CD4-positive, alpha-beta T cell treated with Interleukin-15 for 4 hours (primary cell): Measurements from ENCODE around the gene TSPAN14.
"Not testable (repeated sequence)": the region's sequence is repeated elsewhere in the genome, so short reads cannot be mapped to it uniquely, and the experiment has no call there.

Experiments used
- DNase-seq: peaks from one replicate; pipeline ENCODE4 v3.0.0-alpha.2; 2020; ENCODE audit warnings: low spot score

TSPAN14 gene, protein sequence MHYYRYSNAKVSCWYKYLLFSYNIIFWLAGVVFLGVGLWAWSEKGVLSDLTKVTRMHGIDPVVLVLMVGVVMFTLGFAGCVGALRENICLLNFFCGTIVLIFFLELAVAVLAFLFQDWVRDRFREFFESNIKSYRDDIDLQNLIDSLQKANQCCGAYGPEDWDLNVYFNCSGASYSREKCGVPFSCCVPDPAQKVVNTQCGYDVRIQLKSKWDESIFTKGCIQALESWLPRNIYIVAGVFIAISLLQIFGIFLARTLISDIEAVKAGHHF

DNA sequence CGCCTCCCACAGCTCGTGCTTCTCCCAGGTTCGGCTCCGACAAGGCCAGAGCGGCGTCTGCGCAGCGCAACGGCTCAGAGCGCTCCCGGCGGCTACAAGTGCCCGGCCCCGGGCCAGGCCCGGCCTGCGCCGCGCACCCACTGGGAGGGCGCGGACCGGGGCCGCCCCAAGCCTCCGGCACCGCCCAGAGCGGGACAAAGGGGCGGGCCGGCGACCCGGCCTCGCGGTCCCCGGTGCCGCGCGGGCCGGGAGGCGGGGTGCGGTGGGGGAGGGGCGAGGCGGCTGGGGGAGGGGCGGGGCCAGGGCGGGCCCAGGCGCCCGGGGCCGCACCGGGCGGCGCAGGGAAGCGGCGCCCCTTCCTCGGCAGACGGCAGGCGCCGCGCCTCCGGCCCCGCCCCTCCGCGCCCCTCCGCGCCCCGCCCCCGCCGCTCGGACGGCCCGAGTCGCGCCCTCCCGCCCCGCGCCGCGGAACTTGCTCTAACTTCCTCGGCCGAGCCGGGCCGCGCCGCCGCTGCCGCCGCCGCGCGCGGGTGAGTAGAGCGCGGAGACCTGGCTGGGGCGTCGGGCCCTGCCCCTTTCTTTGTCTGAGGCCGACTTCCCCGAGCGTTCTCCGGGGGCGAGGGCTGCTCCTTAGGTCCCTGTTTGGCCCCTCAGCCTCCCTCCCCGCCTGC lies at the start of gene TSPAN14:
Gene TSPAN14, plus strand, starts transcription at position 469 of the 671 bp plus-strand sequence. CDS start 34,924 bp downstream, outside the sequence.
- DNase-seq: peak; percentile 82

DNA sequence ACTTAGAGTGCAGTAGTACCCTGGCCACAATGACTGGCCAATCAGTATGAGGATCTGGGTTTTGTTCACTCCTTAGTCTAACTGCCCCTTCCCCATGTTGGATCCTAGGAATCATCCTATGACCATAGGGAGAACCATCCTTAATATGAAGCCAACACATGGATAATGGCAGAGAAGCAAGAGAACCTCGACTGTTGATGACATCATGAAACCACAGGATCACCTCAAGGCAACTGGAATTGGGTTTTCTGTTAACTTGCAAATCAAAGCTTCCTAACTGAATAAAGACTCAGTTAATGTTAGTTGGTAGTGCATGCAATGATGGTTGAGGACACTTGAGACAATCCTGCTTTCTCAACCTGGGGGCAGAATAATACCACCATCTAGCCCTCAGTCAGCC lies 49.1 kb upstream of the TSPAN14 start:
- no peak for DNase-seq

DNA sequence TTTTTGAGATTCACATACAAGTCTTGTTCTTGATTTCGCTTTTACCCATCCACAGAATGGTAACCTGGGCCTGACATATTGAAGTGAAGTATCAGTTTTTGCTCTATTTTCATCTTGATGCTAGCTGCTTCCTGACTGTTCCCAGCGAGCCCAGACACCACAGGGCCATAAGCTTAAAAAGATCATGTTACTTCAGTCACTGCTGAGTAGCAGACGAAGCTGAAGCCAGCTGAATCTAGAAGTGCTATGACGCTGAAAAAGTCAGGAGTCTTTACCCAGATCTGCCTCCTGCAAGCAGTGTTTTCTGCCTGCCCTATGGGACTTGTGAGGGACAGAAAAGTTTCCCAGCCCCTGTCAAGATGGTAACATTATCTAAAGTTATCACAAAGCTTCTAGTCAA lies 48.5 kb upstream of the TSPAN14 start:
- no peak for DNase-seq

DNA sequence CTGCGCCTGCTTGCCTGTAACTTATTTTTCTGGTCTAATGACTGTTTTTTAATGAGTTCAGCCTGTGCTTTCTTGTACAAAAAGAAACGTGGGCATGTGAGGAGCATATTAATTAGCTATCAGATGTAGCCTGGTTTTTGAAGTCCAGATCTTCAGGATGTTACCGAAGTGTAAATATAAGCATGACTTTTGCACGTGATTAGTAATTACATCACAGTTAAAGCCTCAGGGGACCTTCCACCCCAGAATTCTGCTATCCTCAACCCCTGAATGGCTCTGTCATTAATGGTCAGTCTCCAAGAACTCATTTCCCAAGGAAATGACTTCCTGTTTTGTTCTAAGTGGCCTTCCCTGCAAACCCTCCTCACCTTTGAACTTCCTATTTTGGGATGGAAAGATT lies 47.9 kb upstream of the TSPAN14 start:
- no peak for DNase-seq

DNA sequence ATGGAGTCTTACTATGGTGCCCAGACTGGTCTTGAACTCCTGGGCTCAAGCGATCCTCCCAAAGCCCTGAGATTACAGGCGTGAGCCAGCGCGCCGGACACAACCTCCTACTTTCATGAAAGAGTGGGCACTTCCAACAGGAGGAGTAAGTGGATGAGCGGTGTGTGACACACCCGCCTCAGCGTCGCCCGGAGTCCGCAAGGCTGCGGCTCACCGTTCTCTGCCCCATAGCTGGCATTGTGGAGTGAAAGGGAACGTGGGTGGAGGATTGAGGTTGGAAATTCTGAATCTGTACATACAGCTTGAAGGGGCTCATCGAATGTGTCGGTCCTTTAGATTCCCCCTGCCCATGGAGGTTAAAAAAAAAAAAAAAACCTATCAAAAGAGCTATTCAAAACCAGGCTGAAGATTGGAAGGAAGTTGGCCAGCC lies 46.3 kb upstream of the TSPAN14 start:
- no peak for DNase-seq

DNA sequence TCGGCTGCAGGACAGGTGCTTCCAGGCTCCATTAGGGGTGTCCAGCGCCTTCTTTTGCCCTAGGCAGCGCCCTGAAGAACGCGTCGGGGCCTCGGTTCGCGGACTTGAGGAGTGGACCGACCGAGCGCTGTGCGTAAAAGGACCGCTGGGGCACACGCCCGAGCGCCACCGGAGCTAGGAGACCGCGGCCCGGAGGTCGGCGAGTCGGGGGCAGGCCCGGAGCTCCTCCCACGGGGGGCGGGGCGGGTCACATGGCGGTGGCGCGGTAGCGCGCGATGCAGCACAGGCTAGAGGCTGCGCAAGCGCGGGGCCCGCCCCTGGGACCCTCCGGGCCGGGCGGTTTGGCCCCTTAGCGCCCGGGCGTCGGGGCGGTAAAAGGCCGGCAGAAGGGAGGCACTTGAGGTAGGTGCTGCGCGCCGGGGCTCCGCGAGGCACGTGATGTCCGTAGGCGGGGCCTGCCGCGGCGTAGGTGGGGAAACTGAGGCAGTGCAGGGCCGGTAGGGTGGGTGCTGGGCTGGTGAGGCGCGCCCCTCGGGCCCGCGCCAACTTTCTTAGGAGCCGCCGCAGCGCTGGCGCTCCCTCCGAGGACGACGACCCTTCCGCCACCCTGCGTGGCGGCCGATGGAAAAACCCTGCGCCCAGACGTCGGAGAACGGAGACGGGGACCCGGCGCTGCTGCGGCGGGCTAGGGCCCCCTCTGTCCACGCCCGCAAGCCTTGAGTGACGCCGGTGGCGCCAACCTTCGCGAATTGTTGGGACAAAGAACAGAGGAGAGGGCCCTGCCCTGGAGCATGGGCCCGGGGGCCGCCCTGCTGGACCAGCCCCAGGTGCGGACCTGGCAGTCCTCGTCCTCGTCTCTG lies 45.6 kb upstream of the TSPAN14 start, which contains the start of gene PRXL2A:
Gene PRXL2A, plus strand, starts transcription at position 310 of the 860 bp plus-strand sequence. CDS start 11,917 bp downstream, outside the sequence.
- peak; percentile 64 for DNase-seq

DNA sequence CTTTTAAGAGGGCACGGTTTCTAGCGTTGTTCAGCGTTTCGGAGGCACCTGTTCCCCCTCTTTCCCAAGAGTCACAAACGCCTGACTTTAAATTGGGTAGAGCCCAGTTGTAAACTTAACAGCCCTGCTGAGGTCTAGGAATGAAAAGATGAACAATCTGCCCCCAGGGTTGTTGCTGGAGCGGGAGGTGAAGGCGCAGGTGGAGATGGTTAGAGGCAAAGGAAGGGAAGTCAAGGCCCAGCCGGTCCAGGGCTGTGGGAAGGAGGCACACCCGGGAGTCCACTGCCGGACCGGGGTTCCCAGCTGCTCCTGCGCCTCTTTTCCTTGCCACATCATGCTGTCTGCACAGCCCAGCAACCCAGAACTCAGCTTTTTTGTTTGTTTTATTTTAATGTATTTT lies 45.0 kb upstream of the TSPAN14 start:
- no peak for DNase-seq

DNA sequence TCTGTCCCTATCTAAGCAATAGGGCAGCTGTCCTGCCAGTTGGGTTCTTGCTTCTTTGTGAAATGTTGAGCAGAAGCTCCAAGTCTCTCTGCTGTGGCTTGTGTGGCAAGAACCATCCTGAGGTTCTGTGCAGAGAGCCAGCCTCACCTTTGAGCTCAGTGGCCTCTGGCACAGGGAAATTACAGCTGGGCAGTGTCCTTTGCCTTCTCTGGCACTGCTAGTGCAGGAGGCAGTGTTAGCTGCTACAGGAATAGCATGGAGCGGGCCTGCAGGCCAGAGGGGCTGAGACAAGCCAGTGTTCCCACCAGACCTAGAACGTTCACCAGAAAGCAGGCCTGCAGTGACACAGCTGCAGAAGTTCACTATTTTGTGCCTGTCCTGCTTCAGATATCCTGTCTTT lies 44.0 kb upstream of the TSPAN14 start:
- no peak for DNase-seq

DNA sequence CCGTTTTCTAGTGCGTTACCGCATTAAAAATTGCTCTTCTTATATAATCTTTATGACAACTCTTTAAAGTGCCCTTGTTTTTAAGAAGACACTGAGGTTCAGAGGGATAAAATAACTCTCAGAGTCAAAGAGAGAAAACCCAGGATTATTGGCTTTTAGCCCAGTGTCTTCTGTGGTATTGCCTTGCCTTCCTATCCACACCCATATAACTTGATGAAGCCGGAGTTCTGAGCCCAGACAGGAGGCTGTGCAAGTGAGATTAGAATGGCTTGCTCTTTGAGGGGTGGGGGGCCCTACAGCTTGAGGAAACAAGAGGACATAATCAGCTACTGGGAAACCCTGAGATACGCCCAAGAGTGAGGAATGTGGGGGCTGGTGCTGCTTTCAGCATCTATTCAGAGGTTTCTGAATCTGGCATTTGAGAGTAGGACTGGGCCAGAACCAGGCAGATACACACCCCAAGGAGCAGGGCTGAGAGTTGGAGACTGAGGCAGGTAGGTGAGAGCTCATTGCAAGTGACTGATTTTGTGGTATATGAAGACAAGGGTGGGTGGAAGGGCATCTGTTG lies 43.4 kb upstream of the TSPAN14 start:
- no peak for DNase-seq

DNA sequence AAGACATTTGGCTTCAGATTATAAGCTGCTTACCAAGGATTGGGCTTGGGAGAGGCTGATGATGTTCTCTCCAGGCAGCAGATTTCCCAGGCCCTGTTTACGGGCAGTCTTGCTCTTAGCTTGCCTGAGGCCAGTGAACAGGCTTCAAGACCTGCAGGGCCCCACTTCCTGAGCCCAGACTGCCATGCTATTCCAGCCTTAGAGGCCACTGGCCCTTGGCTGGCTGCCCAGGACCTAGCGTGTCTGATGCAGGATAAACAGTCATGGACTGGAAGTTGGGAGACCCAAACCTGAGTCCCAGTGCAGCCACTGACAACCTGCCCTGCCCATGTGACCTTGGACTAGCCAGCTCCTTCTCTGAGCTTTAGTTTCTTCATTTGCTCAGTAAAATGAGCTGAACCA lies 42.8 kb upstream of the TSPAN14 start:
- DNase-seq: no peak

DNA sequence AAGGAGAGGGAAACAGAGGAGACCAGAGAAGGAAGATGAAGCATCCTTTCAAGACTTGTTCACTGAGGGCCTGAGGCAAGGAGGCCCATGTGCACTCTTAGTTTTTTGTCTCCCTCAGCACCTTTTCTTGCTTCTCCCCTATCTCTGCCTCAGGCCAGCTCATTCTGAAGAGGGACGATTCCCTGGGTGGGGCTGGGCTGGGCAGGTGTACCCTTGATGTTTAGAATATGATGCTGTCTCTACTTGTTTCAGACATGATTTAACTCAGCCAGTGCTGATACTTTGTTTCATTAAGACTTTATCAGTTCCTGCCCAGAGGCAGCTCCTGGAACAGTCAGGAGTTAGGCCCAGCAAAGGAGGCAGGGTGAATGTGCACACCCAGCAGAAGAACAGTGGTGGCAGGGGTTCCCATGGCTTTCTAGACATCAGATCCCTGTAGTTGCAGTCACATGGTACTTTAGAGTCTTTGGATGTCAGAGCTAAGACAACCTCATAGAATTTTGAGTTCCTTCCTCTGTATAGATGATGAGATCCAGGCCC lies 42.4 kb upstream of the TSPAN14 start:
- DNase-seq: no peak

DNA sequence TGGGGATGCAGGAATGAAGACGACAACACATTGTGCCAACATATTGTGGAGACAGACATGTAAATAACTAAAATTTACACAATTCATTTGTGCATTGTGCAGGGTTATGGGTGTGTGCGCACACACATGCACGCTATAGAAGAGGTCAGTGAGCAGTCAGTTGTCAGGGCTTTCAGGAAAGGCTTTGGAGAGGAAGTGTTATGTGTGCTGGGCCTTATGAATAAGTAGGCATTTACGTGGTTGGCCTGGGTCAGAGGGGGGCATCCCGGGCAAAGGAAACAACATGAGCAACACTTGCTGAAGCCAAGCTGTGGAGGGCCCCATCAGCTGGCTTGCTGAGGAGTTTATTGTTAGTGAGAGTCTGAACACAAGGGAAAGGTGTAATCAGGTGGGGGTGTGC lies 41.6 kb upstream of the TSPAN14 start:
- DNase-seq: no peak

DNA sequence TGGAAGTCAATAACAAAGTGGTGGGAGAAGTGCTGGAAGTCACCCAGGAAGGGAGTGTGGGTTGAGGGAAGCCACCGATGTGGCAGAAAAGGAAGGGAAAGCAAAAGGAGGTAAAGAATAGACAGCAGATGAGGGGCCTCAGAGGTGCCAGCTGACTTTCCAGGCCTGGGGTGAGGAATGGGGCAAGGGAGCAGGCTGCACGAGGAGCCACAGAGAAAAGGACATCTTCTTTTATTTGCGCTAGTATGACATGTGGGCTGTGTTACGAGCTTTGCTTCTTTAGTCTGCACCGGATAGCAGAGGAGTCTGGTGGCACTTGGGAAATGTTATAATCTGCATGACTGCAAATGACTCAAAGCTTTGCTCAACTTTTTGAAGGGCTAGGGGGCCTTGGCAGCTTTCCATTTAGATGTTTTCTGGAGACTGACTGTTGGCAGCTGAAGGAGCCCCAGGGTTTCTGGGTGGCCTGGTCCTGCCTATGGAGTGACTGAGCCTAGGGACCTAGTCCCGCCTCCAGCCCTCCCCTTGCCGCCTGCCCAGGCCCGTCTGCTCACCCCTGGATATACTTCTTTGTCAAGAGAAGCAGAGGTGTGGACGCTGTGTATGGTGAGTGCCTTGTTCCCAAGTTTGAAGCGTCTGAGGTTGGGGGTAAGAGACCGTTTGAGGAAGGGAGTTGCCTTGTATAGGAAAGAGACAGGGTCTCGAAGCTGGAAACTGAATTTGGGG lies 40.7 kb upstream of the TSPAN14 start:
- no peak for DNase-seq

DNA sequence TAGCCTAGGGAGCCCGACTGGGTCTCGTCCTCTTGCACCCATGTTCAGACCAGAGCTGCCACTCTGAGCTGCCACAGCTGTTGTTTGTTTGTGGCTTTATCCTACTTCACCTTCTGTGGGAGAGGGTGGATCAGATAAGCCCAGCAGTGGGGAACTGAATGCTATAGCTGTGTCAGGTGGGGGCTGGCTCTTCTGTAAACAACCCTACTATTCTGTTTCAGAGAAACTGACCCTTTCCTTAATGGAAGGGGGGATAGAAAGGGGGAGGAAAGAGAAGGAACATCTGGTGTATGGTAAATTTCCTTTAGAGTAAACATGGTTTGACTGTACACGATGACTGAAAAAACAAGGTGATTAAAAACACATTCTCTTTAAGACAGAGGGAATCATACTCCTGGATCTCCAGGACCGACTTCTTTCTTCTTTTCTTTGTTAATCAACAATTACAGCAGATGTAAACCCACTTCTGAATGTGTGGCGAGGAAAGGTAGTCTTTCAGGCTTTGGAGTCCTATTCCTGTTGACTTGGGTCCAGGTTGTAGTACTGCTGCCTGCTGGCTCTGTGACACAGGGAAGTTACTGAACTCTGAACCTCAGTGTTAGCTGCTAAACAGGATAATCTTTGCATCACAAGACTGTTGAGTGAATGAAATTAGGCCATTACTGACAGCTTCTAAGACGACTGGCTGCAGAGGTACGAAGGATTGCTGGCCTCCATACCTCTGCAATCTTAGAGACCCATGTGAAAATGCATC lies 39.8 kb upstream of the TSPAN14 start:
- no peak for DNase-seq

DNA sequence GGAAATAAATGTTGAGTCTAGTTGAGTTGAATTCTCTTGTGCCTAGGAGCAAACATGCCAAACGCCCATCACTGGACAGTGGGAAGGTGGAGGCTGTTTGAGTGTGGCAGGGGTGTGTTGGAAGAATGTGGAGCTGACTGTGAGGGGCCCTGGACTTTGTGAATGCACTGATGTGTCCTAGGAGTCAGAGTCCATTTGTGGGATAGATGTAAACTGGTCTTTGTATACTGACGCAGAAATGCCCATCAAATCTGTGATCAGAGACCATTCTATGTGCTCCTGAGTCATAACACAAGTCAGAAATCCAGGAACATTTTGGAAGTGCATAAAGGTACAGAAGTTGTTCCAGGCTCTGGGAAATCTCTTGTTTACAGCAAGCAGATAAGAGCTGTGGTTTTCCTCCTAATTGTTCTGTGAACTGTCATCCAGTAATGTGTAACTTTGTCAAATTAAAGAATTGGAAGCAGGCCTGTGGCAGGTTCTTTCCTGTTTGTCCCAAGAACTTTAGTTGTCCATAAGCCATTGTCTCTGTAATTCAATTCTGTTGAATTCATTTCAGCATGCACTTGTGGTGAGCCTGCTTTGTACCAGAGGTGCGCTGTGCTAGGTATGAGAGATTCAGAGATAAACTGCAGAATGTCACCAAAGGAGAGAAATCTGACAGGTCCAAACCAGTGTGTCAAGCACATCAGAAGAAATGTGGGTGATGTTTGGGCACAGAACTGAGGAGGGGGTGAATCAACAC lies 38.2 kb upstream of the TSPAN14 start:
- DNase-seq: no peak

DNA sequence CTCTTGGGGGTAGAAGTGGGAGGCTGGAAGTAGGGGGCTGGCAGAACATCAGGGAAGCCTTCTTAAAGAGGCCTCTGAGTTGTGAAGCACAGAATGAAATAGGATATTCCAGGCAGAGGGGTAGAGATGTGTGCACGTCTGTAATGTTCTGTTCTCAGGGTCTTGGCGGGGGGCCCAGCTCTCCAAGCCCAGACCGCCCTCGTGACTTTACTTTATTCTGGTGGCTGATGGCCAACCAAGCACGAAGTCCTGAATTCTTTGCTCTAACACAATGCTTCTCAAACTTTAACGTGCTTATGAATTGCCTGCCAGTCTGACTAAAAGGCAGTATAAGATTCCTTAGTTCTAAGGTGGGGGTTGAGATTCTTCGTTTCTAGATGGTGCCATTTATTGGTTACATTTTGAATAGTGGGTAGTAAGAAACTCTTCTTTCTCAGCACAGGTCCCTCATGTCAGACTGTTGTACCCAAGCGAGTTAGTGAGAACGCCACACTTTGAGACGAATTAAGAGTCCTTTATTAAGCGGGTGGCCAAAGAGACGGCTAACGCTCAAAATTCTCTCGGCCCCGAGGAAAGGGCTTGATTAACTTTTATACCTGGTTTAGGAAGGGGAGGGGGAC lies 37.5 kb upstream of the TSPAN14 start:
- no peak for DNase-seq

DNA sequence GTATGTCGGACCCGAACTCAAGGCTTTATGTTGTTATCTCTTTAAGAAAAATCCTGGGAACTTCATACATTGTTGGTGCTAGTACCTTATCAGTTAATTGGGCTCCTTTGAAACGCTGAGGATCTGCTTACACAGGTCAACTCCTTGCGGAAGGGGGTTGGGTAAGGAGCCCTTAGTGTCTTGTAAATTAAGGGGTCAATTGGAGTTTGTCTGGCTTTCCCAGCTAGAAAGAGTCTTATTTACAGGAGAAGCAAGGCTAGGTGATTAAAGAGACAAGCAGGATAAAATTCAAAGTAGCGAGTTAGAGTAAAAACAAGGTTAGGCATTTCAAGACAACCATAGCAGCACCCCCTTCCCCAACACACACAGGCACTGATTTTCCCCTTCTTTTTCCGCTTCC lies 36.9 kb upstream of the TSPAN14 start:
- DNase-seq: not testable (repeated sequence)

DNA sequence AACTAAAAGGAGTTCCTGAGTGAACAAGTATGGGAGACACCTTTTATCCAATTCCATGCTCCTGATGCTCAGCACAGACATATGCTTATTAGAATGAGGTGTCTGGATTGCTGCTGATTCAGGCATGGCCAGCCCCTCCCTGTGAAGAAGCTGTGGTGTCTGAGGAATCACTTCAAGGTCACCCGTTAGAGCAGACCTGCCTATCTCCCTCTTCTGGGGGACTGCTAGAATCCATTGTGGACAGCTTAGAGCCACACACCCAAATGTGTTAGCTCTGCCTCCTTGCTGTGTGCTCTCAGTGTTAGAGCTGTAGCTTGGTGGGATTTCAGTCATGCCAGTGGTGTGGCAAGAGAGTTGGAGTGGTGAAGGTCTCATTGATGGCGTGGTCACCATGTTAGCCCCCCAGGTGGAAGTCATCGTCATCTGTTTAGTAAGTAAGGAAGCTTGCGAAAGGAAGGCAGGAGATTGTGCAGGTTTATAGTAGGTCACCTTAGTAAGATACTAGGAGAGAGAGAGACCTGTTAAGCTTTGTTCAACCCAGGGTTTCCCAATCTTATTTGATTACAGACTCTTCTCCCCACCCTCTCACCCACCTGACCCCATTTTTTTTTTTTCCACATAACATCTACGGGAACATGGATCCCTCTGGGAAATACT lies 32.9 kb upstream of the TSPAN14 start:
- no peak for DNase-seq
